HG02798 (cell line): Measurements from ENCODE around the gene AQP3.
"Not testable (repeated sequence)": the region's sequence is repeated elsewhere in the genome, so short reads cannot be mapped to it uniquely, and the experiment has no call there.

Source experiments
- ATAC-seq: cut with Tn5 transposase; IDR thresholded peaks from one replicate; pipeline ENCODE4 v1.9.1; 2021; ENCODE audit warnings: mild to moderate bottlenecking; ENCODE audit not compliant: unreplicated experiment, poor library complexity

AQP3 gene

DNA sequence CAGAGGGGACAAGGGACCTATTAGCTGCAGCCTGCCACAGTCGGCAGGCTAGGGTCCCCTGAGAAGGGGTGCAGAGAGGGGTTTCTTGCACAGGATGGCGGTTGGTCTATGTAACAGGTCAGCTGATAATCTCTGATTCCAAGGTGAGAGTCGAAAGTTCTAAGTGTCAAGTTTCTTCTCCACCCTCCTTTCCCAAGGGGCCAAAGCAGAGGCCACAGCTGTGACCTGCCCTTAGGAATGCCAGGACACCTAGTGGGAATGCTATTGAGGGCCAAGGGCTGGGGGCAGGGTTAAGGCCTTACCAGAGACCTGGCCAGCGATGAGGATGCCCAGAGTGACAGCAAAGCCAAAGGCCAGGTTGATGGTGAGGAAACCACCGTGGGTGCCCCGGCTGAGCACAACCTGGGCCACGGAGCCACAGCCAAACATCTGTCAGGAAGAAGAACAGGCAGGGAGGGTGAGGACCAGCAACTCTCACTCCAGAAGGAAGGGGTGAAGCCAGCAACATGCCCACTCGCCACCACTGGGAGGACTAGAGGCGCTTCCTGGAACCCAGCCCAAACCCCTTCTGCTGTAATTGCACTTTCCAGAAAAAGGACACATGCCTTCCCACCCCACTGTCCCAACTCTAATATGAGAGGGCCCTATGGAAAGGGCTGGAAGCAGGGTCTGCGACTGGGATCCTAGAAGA, 3.8 kb downstream of the AQP3 start:
- no peak for ATAC-seq

DNA sequence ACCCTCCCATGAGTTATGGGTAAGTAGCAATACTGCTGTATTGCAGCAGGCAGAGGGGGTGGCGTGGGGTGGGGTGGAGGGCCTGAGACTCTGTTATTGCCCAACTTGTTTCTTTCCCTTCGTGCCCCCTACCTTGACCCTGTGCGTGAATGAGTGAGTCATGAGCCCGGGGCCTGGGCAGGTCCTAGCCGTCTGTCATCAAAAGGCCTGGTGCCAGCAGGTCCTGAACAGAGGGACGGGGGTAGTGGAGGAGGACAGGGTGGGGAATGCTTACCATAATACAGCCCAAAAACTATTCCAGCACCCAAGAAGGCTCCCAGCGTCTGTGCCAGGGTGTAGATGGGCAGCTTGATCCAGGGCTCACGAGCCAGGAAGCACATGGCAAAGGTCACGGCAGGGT, 4.3 kb downstream of the AQP3 start:
- no peak for ATAC-seq

DNA sequence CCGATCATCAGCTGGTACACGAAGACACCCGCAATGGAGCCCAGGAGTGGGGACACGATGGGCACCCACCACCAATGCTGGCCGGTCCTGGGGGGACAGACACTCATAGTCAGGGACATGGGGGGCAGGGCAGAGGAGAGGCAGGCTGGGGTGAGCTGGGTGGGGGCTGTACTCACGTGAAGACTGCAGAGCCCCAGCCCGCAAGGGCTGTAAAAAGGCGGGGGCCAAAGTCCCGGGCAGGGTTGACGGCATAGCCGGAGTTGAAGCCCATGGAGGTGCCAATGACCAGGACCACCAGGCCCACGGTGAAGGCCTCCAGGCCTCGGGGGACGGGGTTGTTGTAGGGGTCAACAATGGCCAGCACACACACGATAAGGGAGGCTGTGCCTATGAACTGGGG, 5.3 kb downstream of the AQP3 start:
- ATAC-seq = no peak

DNA sequence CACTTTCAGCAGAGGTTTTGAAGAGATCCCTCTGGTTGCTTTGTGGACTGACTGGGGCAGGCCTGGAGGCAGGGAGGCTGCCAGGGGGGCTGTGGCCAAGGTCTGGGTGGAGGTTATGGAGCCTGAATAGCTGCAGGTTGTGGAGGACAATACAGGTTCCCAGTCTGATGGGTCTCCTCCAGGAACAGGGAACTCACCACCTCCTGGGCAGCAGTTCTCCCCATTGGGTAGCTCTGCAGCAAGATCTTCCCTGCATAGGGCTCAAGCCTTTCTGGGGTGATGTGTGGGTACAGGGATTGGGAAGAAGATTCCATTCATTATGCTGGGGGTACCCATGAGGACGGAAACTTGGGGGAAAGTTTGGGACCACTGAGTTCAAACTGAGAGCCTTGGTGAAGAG, 6.8 kb downstream of the AQP3 start:
- ATAC-seq = no peak

DNA sequence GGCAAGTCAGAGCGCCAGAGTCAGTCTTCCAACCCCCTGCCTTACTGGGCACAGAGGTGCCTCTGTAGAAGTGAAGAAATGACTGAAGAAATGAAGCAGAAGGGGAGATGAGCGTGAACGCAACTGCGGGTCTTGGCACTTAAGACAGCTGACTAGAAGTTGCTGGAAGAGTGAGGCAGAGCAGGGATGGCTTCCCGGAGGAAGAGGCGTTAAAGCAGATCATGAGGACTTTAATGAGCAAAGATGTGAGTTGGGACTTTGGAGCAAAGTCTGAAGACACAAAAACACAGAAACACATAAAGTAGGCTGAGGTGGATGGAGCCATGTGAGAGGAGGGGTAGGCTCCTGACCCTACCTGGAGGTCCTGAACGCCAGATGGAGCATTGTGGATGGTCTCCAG, 7.2 kb downstream of the AQP3 start:
- ATAC-seq = no peak

DNA sequence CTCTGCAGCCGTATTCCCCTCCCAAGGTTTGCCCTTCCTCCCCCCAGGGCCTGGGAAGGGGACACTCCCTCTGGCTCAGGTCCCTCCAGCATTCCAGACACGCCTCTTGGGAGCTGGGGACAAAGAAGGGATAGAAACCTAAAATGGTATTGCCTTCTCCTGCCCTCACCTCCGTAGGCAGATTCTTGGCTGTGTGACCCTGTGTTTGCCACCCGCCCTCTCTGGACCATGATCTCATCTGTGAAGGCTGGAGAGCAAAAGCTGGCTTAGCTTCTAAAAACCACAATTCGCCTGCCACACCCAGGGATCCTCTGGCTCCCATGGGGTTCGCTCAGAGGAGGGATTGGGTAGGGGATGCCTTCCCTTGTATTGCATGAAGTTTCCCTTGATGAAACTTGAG, 7.7 kb downstream of the AQP3 start:
- no peak for ATAC-seq

DNA sequence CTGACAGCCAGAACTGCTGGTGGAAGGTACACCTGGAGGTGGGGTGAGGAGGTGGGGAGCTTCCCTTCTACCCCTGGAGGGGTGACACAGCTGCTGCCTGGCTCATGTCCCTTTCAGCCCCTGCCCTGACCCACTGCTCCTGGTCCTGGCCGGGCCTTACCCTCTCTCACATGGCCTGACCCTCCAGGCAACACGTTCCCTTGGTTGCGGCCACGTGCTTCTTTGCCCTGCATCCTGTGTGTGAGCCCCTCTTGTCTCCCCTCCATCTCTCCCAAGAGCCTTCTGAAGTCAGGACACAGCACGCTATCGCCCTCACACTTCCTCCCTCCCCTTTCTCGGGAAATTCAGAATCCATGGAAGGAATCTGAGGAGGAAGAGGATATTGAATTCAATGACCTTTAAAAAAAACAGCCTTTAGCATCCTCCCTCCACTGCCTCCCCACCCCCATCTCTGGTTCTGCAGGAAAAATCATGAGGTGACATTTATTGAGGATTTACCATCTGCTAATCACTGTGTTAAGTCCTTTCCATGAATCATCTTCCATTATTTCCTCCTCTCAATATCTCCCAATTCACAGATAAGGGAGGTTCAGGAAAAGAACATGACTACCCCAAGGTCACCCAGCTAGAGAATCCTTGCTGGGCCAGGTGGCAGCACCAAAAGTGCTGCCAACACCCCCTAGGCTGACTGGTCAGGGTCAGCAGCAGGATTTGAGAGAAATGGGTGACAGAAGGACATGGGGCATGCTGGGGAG, 8.3 kb downstream of the AQP3 start:
- no peak for ATAC-seq

DNA sequence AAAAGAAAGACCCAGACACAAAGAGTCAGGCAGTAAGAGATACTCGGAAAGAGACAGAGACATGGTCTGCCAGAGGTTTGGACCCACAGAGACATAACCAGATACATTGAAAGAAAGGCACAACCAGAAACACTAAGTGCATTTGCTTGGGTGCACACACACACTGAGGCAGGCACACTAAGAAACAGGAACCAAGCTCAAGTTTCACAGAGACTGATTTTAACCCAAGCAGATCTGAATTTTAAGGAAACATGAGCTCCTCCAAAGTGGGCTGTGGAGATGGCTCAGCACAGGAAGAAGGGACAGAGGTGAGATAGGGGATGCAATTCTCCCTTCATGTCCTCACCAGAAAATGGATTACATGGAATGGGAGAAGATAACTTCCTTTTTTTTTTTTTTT, 9.5 kb downstream of the AQP3 start:
- no peak for ATAC-seq

DNA sequence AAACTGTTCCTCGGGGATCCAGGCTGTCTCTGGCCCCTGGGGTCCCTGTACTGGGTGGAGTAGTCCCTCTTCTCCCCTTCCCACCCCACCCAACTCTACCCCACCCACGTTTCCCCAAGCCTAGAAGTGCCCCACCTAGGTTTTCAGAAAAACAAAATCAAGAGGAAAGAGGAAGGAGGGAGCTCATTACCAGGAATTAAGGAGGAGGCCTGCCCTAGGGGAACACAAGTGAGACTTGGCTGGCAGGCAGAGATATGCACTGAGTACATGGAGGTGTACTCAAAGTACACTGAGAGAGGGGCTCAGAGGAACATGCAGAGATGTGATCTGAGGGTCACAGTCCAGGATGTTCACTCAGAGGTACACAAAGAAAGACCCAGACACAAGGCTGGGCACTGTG, 10.2 kb downstream of the AQP3 start:
- ATAC-seq = no peak

DNA sequence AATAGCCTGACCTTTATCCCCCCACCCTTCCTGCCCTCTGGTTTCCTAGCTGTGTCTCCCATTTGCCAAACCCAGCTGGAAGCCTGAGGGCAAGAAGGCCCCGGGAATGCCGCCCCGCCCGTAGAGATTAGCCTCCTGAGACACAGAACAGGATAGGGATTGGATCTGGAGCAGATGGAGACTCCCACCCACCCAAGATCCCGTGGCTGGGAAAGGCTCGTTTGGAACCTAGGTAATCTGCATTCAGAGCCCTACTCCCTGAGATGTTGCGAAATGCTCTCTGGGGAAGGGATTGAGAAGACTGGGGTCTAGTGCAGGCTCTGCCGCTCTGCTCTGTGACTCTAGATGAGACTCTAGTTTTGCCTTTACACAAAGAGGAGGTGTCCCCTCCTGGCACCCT, 10.9 kb downstream of the AQP3 start:
- ATAC-seq = no peak

DNA sequence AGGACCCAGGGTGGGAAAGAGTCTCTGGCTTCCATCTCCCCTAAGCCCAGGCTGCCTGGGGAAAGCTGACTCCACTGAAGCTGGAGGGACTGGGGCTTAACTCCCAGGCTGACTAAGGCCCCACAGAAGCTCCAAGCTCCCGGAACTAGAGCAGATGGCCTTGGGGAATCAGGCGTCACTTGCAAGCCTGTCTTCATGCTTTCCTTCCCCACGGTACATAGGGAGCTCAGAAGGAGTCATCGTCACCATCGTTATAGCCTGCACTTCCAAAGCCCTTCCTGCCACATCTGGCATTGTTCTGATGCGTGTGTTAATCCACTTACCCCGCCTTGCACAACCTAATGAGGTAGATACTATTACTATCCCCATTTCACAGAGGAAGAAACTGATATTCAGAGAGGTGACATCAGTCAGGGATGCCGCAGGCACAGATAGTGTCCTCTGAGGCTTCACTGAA, 11.5 kb downstream of the AQP3 start:
- no peak for ATAC-seq

DNA sequence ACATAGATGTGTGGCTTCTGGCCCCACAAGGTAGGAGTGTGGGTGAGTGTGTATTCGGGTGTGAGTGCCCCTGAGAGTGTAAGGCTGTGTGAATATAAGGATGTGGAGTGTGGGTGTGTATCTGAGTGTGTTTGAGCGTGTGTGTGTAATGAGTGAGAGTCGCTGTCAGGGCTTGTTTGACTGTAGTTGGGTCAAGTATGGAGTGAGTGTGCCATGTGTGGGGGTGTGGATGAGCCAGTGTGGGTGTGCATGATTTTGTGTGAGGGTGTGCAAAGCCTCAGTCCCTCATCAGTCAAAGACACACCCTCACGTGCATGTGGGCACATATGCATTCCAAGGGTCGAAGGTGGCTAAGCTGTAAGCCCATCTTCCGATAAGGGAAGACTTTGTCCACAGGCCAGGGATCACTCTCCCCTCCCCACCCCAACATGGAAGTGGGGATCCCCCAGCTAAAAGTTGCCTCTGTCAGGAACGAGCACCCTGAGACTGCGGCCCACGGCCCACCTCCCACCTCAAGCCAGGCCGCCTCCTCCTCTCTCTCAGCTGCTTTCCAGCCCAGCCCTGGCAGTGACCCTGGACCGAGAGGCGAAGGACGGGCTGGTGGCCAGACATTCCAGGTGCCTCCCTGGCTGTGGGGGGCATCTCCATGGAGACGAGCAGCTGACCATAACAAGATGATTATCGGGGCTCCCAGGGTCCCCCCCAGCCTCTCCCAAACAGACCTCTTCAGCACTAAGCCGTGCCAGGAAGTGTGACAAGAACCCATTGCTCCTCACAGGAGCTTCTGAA, 12.9 kb downstream of the AQP3 start:
- ATAC-seq = no peak

DNA sequence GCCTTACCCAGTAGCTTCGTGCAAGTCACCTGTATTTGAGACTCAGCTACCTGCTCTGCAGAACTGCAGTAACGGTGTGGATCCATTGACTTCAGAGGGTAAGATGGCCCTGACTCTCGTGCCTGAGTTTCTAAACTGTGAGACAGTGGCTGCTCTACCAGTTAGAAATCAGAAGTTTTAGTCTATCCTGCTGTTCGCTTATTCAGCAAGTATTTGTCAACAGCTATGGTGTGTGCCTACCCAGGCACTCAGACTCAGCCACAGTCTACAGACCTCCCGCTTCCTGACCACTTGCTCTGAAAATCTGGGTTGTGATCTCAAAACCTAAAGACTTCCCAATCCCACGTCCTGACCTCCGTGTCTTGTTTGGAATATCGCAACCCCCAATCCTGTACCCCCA, 13.5 kb downstream of the AQP3 start:
- ATAC-seq = no peak

DNA sequence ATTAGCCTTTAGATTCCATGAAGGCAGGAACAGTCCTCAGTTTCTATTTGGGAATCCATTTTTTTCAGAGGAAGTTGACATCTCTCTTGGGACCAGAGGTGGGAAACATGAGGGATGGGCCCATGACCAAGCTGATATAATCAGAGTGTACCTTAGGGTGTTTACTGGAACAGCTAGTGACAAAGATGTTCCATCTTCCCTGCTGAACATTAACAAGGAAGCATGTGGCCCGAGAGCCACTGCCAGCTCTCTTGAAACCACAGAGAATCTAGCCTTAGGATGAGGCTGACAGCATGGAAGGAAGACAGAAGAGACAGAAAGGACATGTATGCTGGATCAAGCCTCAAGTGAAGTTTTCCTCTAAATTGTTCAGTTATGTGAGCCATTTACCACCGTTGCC, 16.0 kb downstream of the AQP3 start:
- no peak for ATAC-seq

DNA sequence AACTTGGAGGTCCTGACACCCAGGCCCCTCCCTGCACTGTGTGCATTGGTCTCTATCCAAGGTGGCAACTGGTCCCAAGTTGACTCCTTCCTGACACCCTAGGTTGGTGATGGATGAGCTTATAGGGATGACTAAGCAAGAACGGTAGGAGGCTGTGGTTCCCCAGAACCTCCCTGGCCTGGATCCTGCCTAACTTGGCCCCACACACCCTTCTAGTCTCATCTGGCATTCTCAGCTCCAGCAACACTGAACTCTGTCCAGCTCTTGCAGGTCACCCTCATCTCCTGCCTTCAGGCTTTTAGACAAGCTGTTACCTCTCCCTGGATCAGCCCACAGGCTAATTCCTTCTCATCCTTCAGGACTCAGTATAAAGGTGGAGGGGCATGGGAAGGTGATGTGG, 16.5 kb downstream of the AQP3 start:
- no peak for ATAC-seq

DNA sequence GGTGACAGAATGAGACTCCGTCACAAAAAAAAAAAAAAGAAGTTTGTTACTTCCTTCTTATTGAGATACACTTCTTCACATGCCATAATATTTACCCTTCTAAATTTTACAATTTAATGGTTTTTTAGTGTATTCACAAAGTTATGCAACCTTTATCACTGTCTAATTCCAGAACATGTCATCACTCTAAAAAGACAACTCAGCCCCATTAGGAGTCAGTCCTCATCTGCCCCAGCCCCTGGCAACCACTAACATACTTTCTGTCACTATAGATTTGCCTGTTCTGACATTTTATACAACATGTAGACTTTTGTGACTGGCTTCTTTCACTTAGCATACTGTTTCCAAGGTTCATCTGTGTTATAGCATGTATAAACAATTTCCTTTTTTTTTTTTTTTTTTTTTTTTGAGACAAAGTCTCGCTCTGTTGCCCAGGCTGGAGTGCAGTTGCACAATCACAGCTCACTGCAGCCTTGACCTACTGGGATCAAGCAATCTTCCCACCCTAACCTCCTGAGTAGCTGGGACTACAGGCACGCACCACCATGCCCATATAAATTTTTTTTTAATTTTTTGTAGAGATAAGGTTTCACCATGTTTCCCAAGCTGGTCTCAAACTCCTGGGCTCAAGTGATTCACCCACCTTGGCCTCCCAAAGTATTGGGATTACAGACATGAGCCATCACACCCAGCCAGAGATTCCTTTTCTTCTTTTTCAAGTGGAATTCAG, 18.0 kb downstream of the AQP3 start:
- ATAC-seq = no peak

DNA sequence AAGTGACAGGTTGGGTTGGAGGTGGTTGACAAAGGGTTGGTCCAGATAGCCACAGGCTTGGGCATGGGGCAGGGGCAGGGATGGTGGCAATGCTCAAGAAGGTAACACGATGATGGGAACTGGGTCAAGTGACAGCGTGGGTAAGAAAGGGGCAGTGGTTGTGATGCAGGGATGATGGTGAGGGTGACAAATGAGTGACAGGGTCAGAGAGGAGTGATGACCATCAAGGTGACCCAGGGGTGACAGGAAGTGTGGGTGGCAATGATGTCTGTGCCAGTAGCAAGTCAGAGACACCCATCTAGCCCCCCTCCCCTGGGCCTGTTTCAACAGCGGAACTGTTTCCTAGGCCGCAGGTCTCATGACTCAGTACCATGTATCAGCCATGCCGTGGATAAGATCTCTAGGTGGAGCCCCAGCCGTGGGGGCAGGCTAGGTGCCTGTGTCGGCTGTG, 20.5 kb downstream of the AQP3 start:
- no peak for ATAC-seq

DNA sequence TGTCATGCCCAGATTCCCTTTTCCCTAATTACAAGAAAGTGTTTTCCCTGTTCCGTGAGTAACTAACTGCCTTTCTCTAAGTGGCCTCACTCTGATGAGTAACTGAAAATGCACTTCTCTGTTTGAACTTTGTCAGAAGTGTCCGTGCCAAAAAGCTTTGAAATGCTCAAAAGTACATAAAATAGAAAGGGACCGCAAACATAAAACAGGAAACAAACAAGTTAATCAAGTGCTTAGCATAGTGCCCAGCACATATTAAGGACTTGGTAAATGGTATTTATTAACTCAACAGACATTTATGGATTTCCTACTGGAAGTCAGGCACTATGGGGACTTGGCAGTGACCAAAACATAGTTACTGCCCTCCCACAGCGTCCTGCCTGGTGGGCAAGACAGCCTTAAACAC, 22.3 kb downstream of the AQP3 start:
- ATAC-seq = no peak

DNA sequence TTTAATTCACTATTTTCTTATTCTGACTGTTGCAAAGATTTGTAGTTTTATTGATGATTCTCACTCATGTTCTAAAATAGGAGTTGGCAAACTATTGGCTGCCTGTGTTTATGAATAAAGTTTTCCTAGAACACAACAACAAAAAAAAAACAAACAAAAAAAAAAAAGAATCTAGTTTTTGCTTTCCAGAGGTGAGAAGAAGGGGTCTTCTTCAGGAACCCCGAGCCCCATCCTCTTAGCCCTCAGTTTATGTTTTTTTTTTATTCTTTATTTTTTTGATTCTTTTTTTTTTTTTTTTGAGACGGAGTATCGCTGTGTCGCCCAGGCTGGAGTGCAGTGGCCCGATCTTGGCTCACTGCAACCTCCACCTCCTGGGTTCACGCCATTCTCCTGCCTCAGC, 22.9 kb downstream of the AQP3 start:
- ATAC-seq = not testable (repeated sequence)

DNA sequence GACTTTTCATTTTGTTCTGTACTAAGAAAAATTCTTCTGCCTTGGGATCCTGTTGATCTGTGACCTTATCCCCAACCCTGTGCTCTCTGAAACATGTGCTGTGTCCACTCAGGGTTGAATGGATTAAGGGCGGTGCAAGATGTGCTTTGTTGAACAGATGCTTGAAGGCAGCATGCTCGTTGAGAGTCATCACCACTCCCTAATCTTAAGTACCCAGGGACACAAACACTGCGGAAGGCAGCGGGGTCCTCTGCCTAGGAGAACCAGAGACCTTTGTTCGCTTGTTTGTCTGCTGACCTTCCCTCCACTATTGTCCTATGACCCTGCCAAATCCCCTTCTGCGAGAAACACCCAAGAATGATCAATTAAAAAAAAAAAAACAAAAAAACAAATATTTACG, 23.4 kb downstream of the AQP3 start:
- not testable (repeated sequence) for ATAC-seq
